ENCODE data around the gene TTC36.

TTC36 gene

DNA sequence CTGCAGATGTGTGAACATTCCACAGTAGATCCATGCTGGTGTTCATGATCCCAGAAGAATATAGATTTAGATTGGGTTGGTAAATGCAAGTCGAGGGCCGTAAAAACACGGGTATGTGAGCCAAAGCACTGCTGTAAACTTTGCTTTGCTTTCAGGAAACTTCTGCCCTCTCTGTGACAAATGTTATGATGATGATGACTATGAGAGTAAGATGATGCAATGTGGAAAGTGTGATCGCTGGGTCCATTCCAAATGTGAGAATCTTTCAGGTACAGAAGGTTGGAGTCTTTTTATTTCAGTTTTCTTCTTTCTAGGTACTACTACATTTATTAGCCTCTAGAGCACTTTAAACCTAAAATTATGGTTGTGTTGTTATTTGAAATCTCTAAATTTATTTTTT is 36.2 kb upstream of the TTC36 start:
- TF ChIP-seq, protein P1, sequence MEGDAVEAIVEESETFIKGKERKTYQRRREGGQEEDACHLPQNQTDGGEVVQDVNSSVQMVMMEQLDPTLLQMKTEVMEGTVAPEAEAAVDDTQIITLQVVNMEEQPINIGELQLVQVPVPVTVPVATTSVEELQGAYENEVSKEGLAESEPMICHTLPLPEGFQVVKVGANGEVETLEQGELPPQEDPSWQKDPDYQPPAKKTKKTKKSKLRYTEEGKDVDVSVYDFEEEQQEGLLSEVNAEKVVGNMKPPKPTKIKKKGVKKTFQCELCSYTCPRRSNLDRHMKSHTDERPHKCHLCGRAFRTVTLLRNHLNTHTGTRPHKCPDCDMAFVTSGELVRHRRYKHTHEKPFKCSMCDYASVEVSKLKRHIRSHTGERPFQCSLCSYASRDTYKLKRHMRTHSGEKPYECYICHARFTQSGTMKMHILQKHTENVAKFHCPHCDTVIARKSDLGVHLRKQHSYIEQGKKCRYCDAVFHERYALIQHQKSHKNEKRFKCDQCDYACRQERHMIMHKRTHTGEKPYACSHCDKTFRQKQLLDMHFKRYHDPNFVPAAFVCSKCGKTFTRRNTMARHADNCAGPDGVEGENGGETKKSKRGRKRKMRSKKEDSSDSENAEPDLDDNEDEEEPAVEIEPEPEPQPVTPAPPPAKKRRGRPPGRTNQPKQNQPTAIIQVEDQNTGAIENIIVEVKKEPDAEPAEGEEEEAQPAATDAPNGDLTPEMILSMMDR (IDR thresholded peaks at IDR 0.05) = no peak
- H3K27ac ChIP-seq = no peak overlapping the region
- no peaks in the 10 kb centered on the region for H3K79me2 ChIP-seq
- no peaks in the 10 kb centered on the region for H3K4me1 ChIP-seq
- no peaks in the 10 kb centered on the region for H3K27me3 ChIP-seq (ENCODE audit: control insufficient read depth, insufficient read depth, low read length)
- no peak overlapping the region for H3K4me3 ChIP-seq (ENCODE audit: low read depth, low read length)
- H3K4me2 ChIP-seq (ENCODE audit: low read length) = no peak overlapping the region
- no peak overlapping the region for H3K9ac ChIP-seq
- no peak overlapping the region for H2AFZ ChIP-seq
- no peaks in the 10 kb centered on the region for H3K9me3 ChIP-seq (ENCODE audit: control insufficient read depth, low read length)
- no peaks in the 10 kb centered on the region for H3K36me3 ChIP-seq (ENCODE audit: control insufficient read depth, insufficient read depth, low read length)

DNA sequence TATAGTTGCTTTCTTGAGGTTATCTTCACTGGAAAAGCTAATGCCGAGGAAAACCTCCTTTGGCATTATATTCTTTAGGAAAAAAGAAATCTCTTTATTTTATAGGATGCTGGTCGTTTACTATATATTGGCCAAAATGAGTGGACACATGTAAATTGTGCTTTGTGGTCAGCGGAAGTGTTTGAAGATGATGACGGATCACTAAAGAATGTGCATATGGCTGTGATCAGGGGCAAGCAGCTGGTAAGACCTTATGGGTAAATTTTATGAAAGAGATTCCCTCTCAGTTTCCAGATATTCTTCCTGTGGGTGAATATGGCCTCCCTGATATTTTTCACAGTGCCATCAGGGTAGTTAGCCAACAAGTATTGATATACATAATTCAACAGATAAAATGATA is 29.4 kb upstream of the TTC36 start:
- TF ChIP-seq, protein P1 (IDR thresholded peaks at IDR 0.05) = no peak
- H3K9ac ChIP-seq = no peak overlapping the region
- no peak overlapping the region for H3K4me3 ChIP-seq (ENCODE audit: low read depth, low read length)
- H3K27me3 ChIP-seq (ENCODE audit: control insufficient read depth, insufficient read depth, low read length) = no peaks in the 10 kb centered on the region
- H3K27ac ChIP-seq = no peak overlapping the region
- H2AFZ ChIP-seq = no peak overlapping the region
- no peaks in the 10 kb centered on the region for H3K4me1 ChIP-seq
- no peaks in the 10 kb centered on the region for H3K36me3 ChIP-seq (ENCODE audit: control insufficient read depth, insufficient read depth, low read length)
- no peak overlapping the region for H3K4me2 ChIP-seq (ENCODE audit: low read length)
- no peaks in the 10 kb centered on the region for H3K9me3 ChIP-seq (ENCODE audit: control insufficient read depth, low read length)
- no peaks in the 10 kb centered on the region for H3K79me2 ChIP-seq

DNA sequence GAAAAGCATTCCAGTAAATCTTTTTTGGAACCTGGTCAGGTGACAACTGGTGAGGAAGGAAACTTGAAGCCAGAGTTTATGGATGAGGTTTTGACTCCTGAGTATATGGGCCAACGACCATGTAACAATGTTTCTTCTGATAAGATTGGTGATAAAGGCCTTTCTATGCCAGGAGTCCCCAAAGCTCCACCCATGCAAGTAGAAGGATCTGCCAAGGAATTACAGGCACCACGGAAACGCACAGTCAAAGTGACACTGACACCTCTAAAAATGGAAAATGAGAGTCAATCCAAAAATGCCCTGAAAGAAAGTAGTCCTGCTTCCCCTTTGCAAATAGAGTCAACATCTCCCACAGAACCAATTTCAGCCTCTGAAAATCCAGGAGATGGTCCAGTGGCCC is 24.1 kb upstream of the TTC36 start:
- H3K4me2 ChIP-seq (ENCODE audit: low read length) = no peak overlapping the region
- H3K4me1 ChIP-seq = no peaks in the 10 kb centered on the region
- no peak overlapping the region for H3K9ac ChIP-seq
- no peak overlapping the region for H3K27ac ChIP-seq
- no peaks in the 10 kb centered on the region for H3K9me3 ChIP-seq (ENCODE audit: control insufficient read depth, low read length)
- H3K36me3 ChIP-seq (ENCODE audit: control insufficient read depth, insufficient read depth, low read length) = no peaks in the 10 kb centered on the region
- TF ChIP-seq, protein P1 (IDR thresholded peaks at IDR 0.05) = no peak
- no peaks in the 10 kb centered on the region for H3K79me2 ChIP-seq
- no peak overlapping the region for H3K4me3 ChIP-seq (ENCODE audit: low read depth, low read length)
- no peak overlapping the region for H2AFZ ChIP-seq
- H3K27me3 ChIP-seq (ENCODE audit: control insufficient read depth, insufficient read depth, low read length) = no peaks in the 10 kb centered on the region

DNA sequence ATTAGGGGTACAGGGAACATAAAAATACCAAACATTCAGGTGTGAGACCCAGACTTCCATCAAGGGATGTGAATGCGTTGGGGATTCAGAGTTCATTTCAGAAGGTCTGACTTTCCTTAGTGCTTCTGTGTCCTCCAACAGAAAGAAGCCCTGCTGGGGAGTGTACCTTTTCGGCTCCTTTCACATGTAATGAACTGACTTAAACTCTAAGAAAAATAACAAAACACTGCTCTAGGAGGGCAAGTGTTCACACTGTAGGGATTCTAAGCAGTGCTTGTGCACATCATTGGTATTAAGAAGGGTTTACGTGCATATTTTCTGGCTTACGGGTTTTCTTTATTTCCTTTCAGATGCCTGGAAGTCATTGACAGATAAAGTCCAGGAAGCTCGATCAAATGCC is 15.7 kb upstream of the TTC36 start:
- TF ChIP-seq, protein P1 (IDR thresholded peaks at IDR 0.05) = no peak
- no peaks in the 10 kb centered on the region for H3K27me3 ChIP-seq (ENCODE audit: control insufficient read depth, insufficient read depth, low read length)
- no peaks in the 10 kb centered on the region for H3K36me3 ChIP-seq (ENCODE audit: control insufficient read depth, insufficient read depth, low read length)
- no peaks in the 10 kb centered on the region for H3K79me2 ChIP-seq
- no peak overlapping the region for H3K27ac ChIP-seq
- H3K4me3 ChIP-seq (ENCODE audit: low read depth, low read length) = no peak overlapping the region
- no peak overlapping the region for H3K9ac ChIP-seq
- H2AFZ ChIP-seq = no peak overlapping the region
- no peaks in the 10 kb centered on the region for H3K4me1 ChIP-seq
- no peak overlapping the region for H3K4me2 ChIP-seq (ENCODE audit: low read length)
- H3K9me3 ChIP-seq (ENCODE audit: control insufficient read depth, low read length) = no peaks in the 10 kb centered on the region

DNA sequence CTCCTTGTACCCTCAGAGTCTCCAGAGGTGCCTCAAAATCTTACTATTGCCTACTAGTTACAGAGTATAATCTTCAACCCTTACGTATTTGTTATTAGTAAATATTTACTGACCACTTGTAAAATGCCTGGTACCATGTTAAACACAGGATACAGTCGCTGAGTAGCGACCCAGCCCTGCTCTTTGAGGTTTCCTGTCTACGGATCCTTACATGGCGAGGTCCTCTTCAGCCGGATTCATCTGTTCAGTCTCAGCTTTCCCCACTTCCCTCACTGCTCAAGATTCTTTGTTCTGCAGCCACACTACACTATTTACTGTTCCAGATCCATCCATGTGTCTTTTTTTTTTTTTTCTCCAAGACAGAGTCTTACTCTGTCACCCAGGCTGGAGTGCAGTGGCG is 13.2 kb upstream of the TTC36 start:
- no peaks in the 10 kb centered on the region for H3K27me3 ChIP-seq (ENCODE audit: control insufficient read depth, insufficient read depth, low read length)
- no peaks in the 10 kb centered on the region for H3K4me1 ChIP-seq
- H3K4me3 ChIP-seq (ENCODE audit: low read depth, low read length) = no peak overlapping the region
- no peaks in the 10 kb centered on the region for H3K79me2 ChIP-seq
- H3K27ac ChIP-seq = no peak overlapping the region
- H3K36me3 ChIP-seq (ENCODE audit: control insufficient read depth, insufficient read depth, low read length) = no peaks in the 10 kb centered on the region
- TF ChIP-seq, protein P1 (IDR thresholded peaks at IDR 0.05) = no peak
- no peaks in the 10 kb centered on the region for H3K9me3 ChIP-seq (ENCODE audit: control insufficient read depth, low read length)
- no peak overlapping the region for H3K4me2 ChIP-seq (ENCODE audit: low read length)
- no peak overlapping the region for H2AFZ ChIP-seq
- H3K9ac ChIP-seq = no peak overlapping the region
